H1 (cell line): ENCODE data around the gene KLHL5. TPM values are rescaled to one million over a fixed set of nuclear protein-coding genes. Genes with fewer than 3 reads are reported as not detected.

Experiments
- CTCF ChIA-PET: fragments of 300-600 bp; sonication (Branson Sonifier 250); formaldehyde crosslinking; loops from one replicate; lab custom pipeline; 2021; ENCODE audit not compliant: partially characterized antibody; lab: Charles Lee
- POLR2A ChIA-PET: fragments of 300-600 bp; sonication (Branson Sonifier 250); formaldehyde crosslinking; loops from one replicate; lab custom pipeline; 2021; ENCODE audit warnings: inconsistent platforms; ENCODE audit not compliant: partially characterized antibody; lab: Charles Lee
- DNase-seq, 2 experiments: peaks; one replicate each; pipeline versions ENCODE4 v3.0.0 to v3.0.0-alpha.2; 2010 to 2022; ENCODE audit warnings: low spot score in 2 of 2, low read depth in 1 of 2, mixed read lengths in 1 of 2
- FAIRE-seq: peaks from 2 replicates; lab custom pipeline; 2011; peaks lifted over from hg19 to GRCh38; lab: Jason Lieb, UNC
- H2AFZ ChIP-seq: 2 replicates; pipeline ENCODE4 v1.8.1; 2012; ENCODE audit warnings: low read length, inconsistent platforms
- H2AK5ac ChIP-seq: 2 replicates; pipeline ENCODE4 v1.6.1; 2013; ENCODE audit warnings: low read depth, low read length
- H2BK120ac ChIP-seq: replicated peaks from 2 replicates; pipeline ENCODE3; 2013; ENCODE audit warnings: low read depth, low read length, inconsistent platforms
- H2BK12ac ChIP-seq: 2 replicates; pipeline ENCODE4 v1.6.1; 2013; ENCODE audit warnings: low read depth, low read length
- H2BK15ac ChIP-seq: 2 replicates; pipeline ENCODE4 v1.6.1; 2013; ENCODE audit warnings: low read length
- H2BK20ac ChIP-seq: 2 replicates; pipeline ENCODE4 v1.6.1; 2013; ENCODE audit warnings: low read length
- H2BK5ac ChIP-seq: 2 replicates; pipeline ENCODE4 v1.6.1; 2013; ENCODE audit warnings: low read depth, low read length
- H3K14ac ChIP-seq: 2 replicates; pipeline ENCODE4 v1.6.1; 2013; ENCODE audit warnings: inconsistent platforms; ENCODE audit not compliant: insufficient read length
- H3K18ac ChIP-seq: 2 replicates; pipeline ENCODE4 v1.6.1; 2013; ENCODE audit warnings: low read length; ENCODE audit errors: extremely low read depth
- H3K23ac ChIP-seq: 2 replicates; pipeline ENCODE4 v1.6.1; 2013; ENCODE audit warnings: inconsistent platforms; ENCODE audit not compliant: insufficient read length
- H3K23me2 ChIP-seq: 2 replicates; pipeline ENCODE4 v1.6.1; 2013; ENCODE audit warnings: low read depth, low read length
- H3K27ac ChIP-seq: 2 replicates; pipeline ENCODE4 v1.6.1; 2011; ENCODE audit warnings: low read depth, low read length, inconsistent platforms
- H3K27me3 ChIP-seq, 4 experiments: replicated peaks in 1 of 4; 1 replicate in 1 of 4; 2 replicates in 3 of 4; pipeline versions ENCODE4 v1.6.1 to v1.8.1; 2011 to 2013; ENCODE audit warnings: low read length in 3 of 4, mild to moderate bottlenecking in 3 of 4, inconsistent platforms in 2 of 4, mixed read lengths in 2 of 4, moderate library complexity in 1 of 4; ENCODE audit not compliant: control insufficient read depth in 3 of 4, insufficient read depth in 3 of 4; ENCODE audit errors: extremely low read depth in 1 of 4
- H3K36me3 ChIP-seq, 4 experiments: 2 replicates each; pipeline versions ENCODE4 v1.6.1 to v1.8.1; 2011 to 2013; ENCODE audit warnings: mild to moderate bottlenecking in 4 of 4, low read length in 3 of 4, moderate library complexity in 2 of 4, control low read depth in 1 of 4, inconsistent platforms in 1 of 4; ENCODE audit not compliant: insufficient read depth in 4 of 4, control insufficient read depth in 2 of 4
- H3K4ac ChIP-seq: replicated peaks from 2 replicates; pipeline ENCODE3; 2013; ENCODE audit warnings: low read length, low read depth, mixed read lengths, inconsistent platforms; ENCODE audit not compliant: insufficient read length
- H3K4me1 ChIP-seq, 4 experiments: replicated peaks in 1 of 4; 1 replicate in 1 of 4; 2 replicates in 3 of 4; pipeline versions ENCODE4 v1.6.1 to v1.8.1; 2011 to 2013; ENCODE audit warnings: low read length in 3 of 4, inconsistent platforms in 2 of 4, mixed read lengths in 1 of 4; ENCODE audit not compliant: insufficient read depth in 4 of 4, control insufficient read depth in 3 of 4
- H3K4me2 ChIP-seq, 2 experiments: 2 replicates each; pipeline versions ENCODE4 v1.6.1 to v1.8.1; 2011 to 2013; ENCODE audit warnings: low read depth in 2 of 2, low read length in 2 of 2, control low read depth in 1 of 2, inconsistent platforms in 1 of 2, mild to moderate bottlenecking in 1 of 2; ENCODE audit not compliant: insufficient read depth in 1 of 2
- H3K4me3 ChIP-seq, 4 experiments: fragments of 200-600, 300-600 bp in 1 of 4; sonication (generic), shearing (Covaris generic), sonication (Bioruptor Twin) in 1 of 4; 2 replicates each; pipeline versions ENCODE4 v1.5.1 to v1.8.1; 2011 to 2016; ENCODE audit warnings: low read length in 4 of 4, low read depth in 3 of 4, control low read depth in 2 of 4, inconsistent platforms in 2 of 4, mild to moderate bottlenecking in 2 of 4, mixed read lengths in 1 of 4, moderate library complexity in 1 of 4; ENCODE audit not compliant: insufficient read depth in 2 of 4; ENCODE audit errors: extremely low read depth in 1 of 4
- H3K56ac ChIP-seq: replicated peaks from 2 replicates; pipeline ENCODE3; 2013; ENCODE audit warnings: low read depth, mild to moderate bottlenecking, mixed read lengths, low read length, inconsistent platforms; ENCODE audit not compliant: insufficient read length
- H3K79me1 ChIP-seq: 2 replicates; pipeline ENCODE4 v1.6.1; 2013; ENCODE audit warnings: low read depth, low read length, control low read depth
- H3K79me2 ChIP-seq, 2 experiments: 2 replicates each; pipeline versions ENCODE4 v1.6.1 to v1.8.1; 2012 to 2013; ENCODE audit warnings: low read length in 2 of 2, mild to moderate bottlenecking in 2 of 2, inconsistent platforms in 1 of 2; ENCODE audit not compliant: insufficient read depth in 2 of 2, control insufficient read depth in 1 of 2
- H3K9ac ChIP-seq, 4 experiments: replicated peaks in 1 of 4; 1 replicate in 1 of 4; 2 replicates in 3 of 4; pipeline versions ENCODE4 v1.6.1 to v1.8.1; 2011 to 2013; ENCODE audit warnings: low read depth in 3 of 4, low read length in 3 of 4, control low read depth in 2 of 4, mild to moderate bottlenecking in 2 of 4, moderate library complexity in 2 of 4, inconsistent platforms in 1 of 4; ENCODE audit errors: extremely low read depth in 1 of 4
- H3K9me3 ChIP-seq, 2 experiments: 2 replicates each; pipeline versions ENCODE4 v1.6.1 to v1.8.1; 2012 to 2013; ENCODE audit warnings: mild to moderate bottlenecking in 2 of 2, moderate library complexity in 2 of 2, control low read depth in 1 of 2, inconsistent platforms in 1 of 2, low read depth in 1 of 2, low read length in 1 of 2, mixed read lengths in 1 of 2; ENCODE audit not compliant: insufficient read depth in 2 of 2
- H4K20me1 ChIP-seq, 2 experiments: replicated peaks in 1 of 2; 2 replicates each; pipeline versions ENCODE3 to v1.8.1; 2011 to 2013; ENCODE audit warnings: inconsistent platforms in 2 of 2, low read length in 2 of 2, mild to moderate bottlenecking in 1 of 2; ENCODE audit not compliant: insufficient read depth in 2 of 2, control insufficient read depth in 1 of 2
- H4K5ac ChIP-seq: 2 replicates; pipeline ENCODE4 v1.6.1; 2013; ENCODE audit warnings: low read length, low read depth, mixed read lengths, inconsistent platforms; ENCODE audit not compliant: insufficient read length
- H4K8ac ChIP-seq: 2 replicates; pipeline ENCODE4 v1.8.0; 2013; ENCODE audit warnings: mild to moderate bottlenecking, moderate library complexity, low read length, inconsistent platforms; ENCODE audit not compliant: insufficient read depth; ENCODE audit errors: extremely low read depth
- H4K91ac ChIP-seq: replicated peaks from 2 replicates; pipeline ENCODE3; 2013; ENCODE audit warnings: low read length, mixed read lengths, inconsistent platforms; ENCODE audit not compliant: insufficient read length
- BACH1 ChIP-seq: IDR thresholded peaks from 2 replicates; pipeline ENCODE4 v1.6.1; 2012; ENCODE audit warnings: low read length, improper control_type of control experiment
- CHD2 ChIP-seq: IDR thresholded peaks from 2 replicates; pipeline ENCODE4 v1.6.1; 2012; ENCODE audit warnings: low read length, improper control_type of control experiment
- HDAC2 ChIP-seq, 2 experiments: fragments of 300-600 bp in 1 of 2; sonication (generic) in 1 of 2; IDR thresholded peaks; 2 replicates each; pipeline ENCODE4 v1.6.1; 2011 to 2012; ENCODE audit warnings: low read depth in 2 of 2, low read length in 2 of 2, mild to moderate bottlenecking in 2 of 2, moderate library complexity in 2 of 2, borderline replicate concordance in 1 of 2, inconsistent platforms in 1 of 2
- KDM1A ChIP-seq: fragments of 200-600, 300-600 bp; sonication (generic); IDR thresholded peaks from 2 replicates; pipeline ENCODE4 v1.7.1; 2016; ENCODE audit warnings: mild to moderate bottlenecking, low read length, borderline replicate concordance
- SAP30 ChIP-seq: fragments of 300-600 bp; sonication (generic); IDR thresholded peaks from 2 replicates; pipeline ENCODE4 v1.7.1; 2012; ENCODE audit warnings: low read length, moderate library complexity, mild to moderate bottlenecking, inconsistent platforms; ENCODE audit not compliant: insufficient read depth, insufficient replicate concordance
- SP2 ChIP-seq: IDR thresholded peaks from 2 replicates; pipeline ENCODE4 v1.6.1; 2012; ENCODE audit warnings: mild to moderate bottlenecking, low read length, inconsistent platforms
- TAF1 ChIP-seq: IDR thresholded peaks from 2 replicates; pipeline ENCODE4 v1.6.1; 2011; ENCODE audit warnings: mild to moderate bottlenecking, low read depth, low read length
- WGBS, 2 experiments: shearing (Covaris generic) in 1 of 2; methylation state at CpG; one replicate each; pipeline versions ENCODE4 v1.1.6 to v1.1.7; 2013 to 2015; ENCODE audit warnings: low lambda C conversion rate in 2 of 2, mixed read lengths in 2 of 2, inconsistent platforms in 1 of 2, low coverage in 1 of 2, missing lambda C conversion rate in 1 of 2; ENCODE audit not compliant: insufficient replicate concordance in 2 of 2, insufficient coverage in 1 of 2, insufficient read length in 1 of 2; ENCODE audit errors: extremely low coverage in 1 of 2, missing lambda C conversion rate in 1 of 2; 5-methylcytosine and 5-hydroxymethylcytosine counted together
- polyA plus RNA-seq, 7 experiments: library from polyadenylated mRNA; depleted of rRNA in 3 of 7; stranded (reverse) in 5 of 7; unstranded in 2 of 7; fragments of >200 nt in 5 of 7; fragments of 200-250 nt in 2 of 7; gene quantifications; 1 replicate in 5 of 7; 2 replicates in 1 of 7; 4 replicates in 1 of 7; pipeline versions ENCODE4 v1.2.1 to v1.2.3, GENCODE V29; 2011 to 2013; ENCODE audit warnings: missing spikeins in 2 of 7, mixed read lengths in 2 of 7
- total RNA-seq: library from RNA; stranded (reverse); fragmentation: NEBNext Ultra II Directional; extraction: Animal tissue kit (Norgen Biotek cat#: 25700); gene quantifications from 2 replicates; pipeline ENCODE4 v1.2.1, GENCODE V29; 2021
- TF ChIP-seq, protein P1 (sequence below): IDR thresholded peaks from 2 replicates; pipeline ENCODE4 v1.6.1; 2011; ENCODE audit warnings: low read length, improper control_type of control experiment
- TF ChIP-seq, protein P2 (sequence below): IDR thresholded peaks from 2 replicates; pipeline ENCODE4 v1.6.1; 2012; ENCODE audit warnings: inconsistent platforms

The KLHL5 gene
- total and polyA plus RNA-seq, 2 of the 8 experiments (the other 6 are each of a cell fraction or from before 2014, with no cell fraction given) = 13.0 to 23.6 TPM

DNA sequence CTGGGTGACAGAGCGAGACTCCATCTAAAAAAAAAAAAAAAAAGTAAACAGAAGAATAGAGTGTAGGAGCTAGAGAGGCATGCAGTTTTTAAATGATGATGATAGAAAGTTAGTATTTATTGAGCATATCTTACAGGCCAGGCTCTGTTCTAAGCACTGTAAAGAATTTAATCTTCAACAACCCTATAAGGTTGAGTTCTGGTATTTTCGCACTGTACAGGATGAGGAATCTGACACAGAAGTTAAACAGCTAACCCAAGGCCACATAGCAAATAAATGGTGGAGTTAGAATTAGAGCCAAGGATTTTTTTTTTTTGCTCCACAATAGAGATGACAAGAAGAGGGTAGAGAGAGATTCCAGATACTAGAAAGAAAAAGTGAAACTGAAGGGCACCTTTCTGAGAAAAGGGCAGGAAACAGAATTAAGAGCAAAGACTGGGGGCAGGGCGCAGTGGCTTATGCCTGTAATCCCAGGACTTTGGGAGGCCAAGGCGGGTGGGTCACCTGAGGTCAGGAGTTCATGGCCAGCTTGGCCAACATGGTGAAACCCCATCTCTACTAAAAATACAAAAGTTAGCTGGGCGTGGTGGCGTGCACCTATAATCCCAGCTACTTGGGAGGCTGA lies 56.1 kb downstream of the KLHL5 start:
- Histone ChIP-seq H2BK15ac (no peak overlapping the region), H3K4ac (no peak overlapping the region), H3K27me3 (no peaks in the 10 kb centered on the region), H2BK120ac (no peak overlapping the region), H4K8ac (no peak overlapping the region), H4K20me1 (no peaks in the 10 kb centered on the region), H3K18ac (no peak overlapping the region), H3K4me1 (no peaks in the 10 kb centered on the region), H3K14ac (no peak overlapping the region), H3K36me3 (peaks cover 0 to 2% (median 0%) of the 10 kb centered on the region in 4 experiments; a peak in 2 of 8 replicates), H3K79me1 (no peaks in the 10 kb centered on the region), H2AK5ac (no peak overlapping the region), H3K9me3 (no peaks in the 10 kb centered on the region), H4K91ac (no peak overlapping the region), H2AFZ (no peak overlapping the region), H3K4me2 (no peak overlapping the region), H3K27ac (no peak overlapping the region), H2BK5ac (no peak overlapping the region), H3K56ac (no peak overlapping the region), H3K9ac (no peak overlapping the region), H3K23me2 (no peaks in the 10 kb centered on the region), H4K5ac (no peak overlapping the region), H2BK20ac (no peak overlapping the region), H2BK12ac (no peak overlapping the region), H3K23ac (no peak overlapping the region), H3K79me2 (no peaks in the 10 kb centered on the region), H3K4me3 (no peak overlapping the region)
- POLR2A ChIA-PET = no interaction called here
- 86% methylated on average over 5 of the region's 6 CpGs; no CpG with 5 or more reads in 1 of the 2 experiments for WGBS, 2 experiments
- DNase-seq = no peak
- no peak for FAIRE-seq
- CTCF ChIA-PET = interaction anchor here (0.7 to 1.1 kb wide), 2 partner anchors 214 to 215 kb away, joined by 3 to 4 read pairs; no protein-coding TSS in a partner anchor
- TF ChIP-seq BACH1 = no peak
- no peak for TF ChIP-seq HDAC2 (IDR thresholded peaks at IDR 0.05; ENCODE audit: borderline replicate concordance in 1 of 2, low read depth in 2 of 2, low read length in 2 of 2)
- TF ChIP-seq, protein P1, sequence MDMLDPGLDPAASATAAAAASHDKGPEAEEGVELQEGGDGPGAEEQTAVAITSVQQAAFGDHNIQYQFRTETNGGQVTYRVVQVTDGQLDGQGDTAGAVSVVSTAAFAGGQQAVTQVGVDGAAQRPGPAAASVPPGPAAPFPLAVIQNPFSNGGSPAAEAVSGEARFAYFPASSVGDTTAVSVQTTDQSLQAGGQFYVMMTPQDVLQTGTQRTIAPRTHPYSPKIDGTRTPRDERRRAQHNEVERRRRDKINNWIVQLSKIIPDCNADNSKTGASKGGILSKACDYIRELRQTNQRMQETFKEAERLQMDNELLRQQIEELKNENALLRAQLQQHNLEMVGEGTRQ = no peak
- TF ChIP-seq CHD2 = no peak
- no peak for TF ChIP-seq SP2
- no peak for TF ChIP-seq SAP30
- no peak for TF ChIP-seq KDM1A
- no peak for TF ChIP-seq TAF1
- TF ChIP-seq, protein P2, sequence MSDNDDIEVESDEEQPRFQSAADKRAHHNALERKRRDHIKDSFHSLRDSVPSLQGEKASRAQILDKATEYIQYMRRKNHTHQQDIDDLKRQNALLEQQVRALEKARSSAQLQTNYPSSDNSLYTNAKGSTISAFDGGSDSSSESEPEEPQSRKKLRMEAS = no peak
